Peyer's patch (tissue), 4 donors: ENCODE data around the gene DMBT1. TPM values are rescaled to one million over a fixed set of nuclear protein-coding genes. Genes with fewer than 3 reads are reported as not detected.

ENCODE experiments used
- DNase-seq, 3 donors: peaks; one replicate each; pipeline ENCODE4 v3.0.0-alpha.2; 2017 to 2019
- H3K27ac ChIP-seq, 4 donors: fragments of 200-600 bp; sonication (generic); one replicate each; pipeline ENCODE4 v1.5.1; 2016 to 2019
- H3K27me3 ChIP-seq, 2 donors: fragments of 200-600 bp; sonication (generic); one replicate each; pipeline ENCODE4 v1.5.1; 2019
- H3K36me3 ChIP-seq, 3 donors: fragments of 200-600 bp; sonication (generic); one replicate each; pipeline ENCODE4 v1.5.1; 2016 to 2019
- H3K4me1 ChIP-seq, 4 donors: fragments of 200-600 bp; sonication (generic); one replicate each; pipeline ENCODE4 v1.5.1; 2016 to 2019
- H3K4me3 ChIP-seq, 4 donors: fragments of 200-600 bp; sonication (generic); 1 replicate in 3 of 4; 2 replicates in 1 of 4; pipeline ENCODE4 v1.5.1; 2016 to 2019; ENCODE audit warnings: mild to moderate bottlenecking in 1 of 4
- H3K9me3 ChIP-seq, 4 donors: fragments of 200-600 bp; sonication (generic); one replicate each; pipeline ENCODE4 v1.5.1; 2016 to 2019; ENCODE audit warnings: mild to moderate bottlenecking in 1 of 4
- POLR2A ChIP-seq, 2 donors: fragments of 450-650 bp; IDR thresholded peaks; one replicate each; pipeline ENCODE4 v1.5.1; 2017; ENCODE audit warnings: antibody characterized with exemption in 2 of 2, mild to moderate bottlenecking in 2 of 2, moderate library complexity in 2 of 2
- total RNA-seq, 4 donors: library from RNA; depleted of rRNA; stranded (reverse); fragments of >200 nt; gene quantifications; one replicate each; pipeline ENCODE4 v1.1.0, GENCODE V29; 2016
- TF ChIP-seq, protein P1 (sequence below), 6 experiments: fragments of 450-650 bp in 4 of 6; fragments of 200-600 bp in 2 of 6; sonication (generic) in 1 of 6; IDR thresholded peaks; one replicate each; pipeline ENCODE4 v1.5.1; 2017 to 2019; ENCODE audit warnings: antibody characterized with exemption in 6 of 6, mild to moderate bottlenecking in 3 of 6, moderate library complexity in 1 of 6

DMBT1 gene
- total RNA-seq, 4 donors from 2014 or later = 124 to 653 (median 224) TPM

DNA sequence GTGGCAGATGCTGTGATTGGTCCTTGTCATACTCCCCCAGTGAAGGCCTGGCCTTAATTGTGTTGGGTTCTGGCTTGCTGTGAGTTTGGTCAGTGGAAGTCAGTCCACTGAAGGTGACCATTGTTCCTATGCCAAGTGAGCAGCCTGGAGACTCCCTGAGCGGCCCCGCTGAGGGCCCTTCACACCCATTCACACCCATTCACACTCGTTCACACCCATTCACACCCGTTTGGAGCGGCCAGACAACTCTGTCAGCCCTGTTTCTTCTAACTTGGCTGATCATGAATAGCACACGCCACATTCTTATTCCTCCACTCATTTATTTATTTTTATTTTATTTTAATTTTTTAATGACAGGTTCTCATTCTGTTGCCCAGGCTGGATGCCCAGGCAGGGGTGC is 77.6 kb downstream of the DMBT1 start:
- no peak for TF ChIP-seq POLR2A (IDR thresholded peaks at IDR 0.05)
- TF ChIP-seq, protein P1, sequence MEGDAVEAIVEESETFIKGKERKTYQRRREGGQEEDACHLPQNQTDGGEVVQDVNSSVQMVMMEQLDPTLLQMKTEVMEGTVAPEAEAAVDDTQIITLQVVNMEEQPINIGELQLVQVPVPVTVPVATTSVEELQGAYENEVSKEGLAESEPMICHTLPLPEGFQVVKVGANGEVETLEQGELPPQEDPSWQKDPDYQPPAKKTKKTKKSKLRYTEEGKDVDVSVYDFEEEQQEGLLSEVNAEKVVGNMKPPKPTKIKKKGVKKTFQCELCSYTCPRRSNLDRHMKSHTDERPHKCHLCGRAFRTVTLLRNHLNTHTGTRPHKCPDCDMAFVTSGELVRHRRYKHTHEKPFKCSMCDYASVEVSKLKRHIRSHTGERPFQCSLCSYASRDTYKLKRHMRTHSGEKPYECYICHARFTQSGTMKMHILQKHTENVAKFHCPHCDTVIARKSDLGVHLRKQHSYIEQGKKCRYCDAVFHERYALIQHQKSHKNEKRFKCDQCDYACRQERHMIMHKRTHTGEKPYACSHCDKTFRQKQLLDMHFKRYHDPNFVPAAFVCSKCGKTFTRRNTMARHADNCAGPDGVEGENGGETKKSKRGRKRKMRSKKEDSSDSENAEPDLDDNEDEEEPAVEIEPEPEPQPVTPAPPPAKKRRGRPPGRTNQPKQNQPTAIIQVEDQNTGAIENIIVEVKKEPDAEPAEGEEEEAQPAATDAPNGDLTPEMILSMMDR (IDR thresholded peaks at IDR 0.05) = no peak
- no peaks in the 10 kb centered on the region for H3K4me1 ChIP-seq
- H3K9me3 ChIP-seq = no peaks in the 10 kb centered on the region
- H3K27ac ChIP-seq = no peak overlapping the region
- H3K4me3 ChIP-seq = no peak overlapping the region
- DNase-seq = peak in 2 of 3 donors; percentile 17 to 31
- H3K36me3 ChIP-seq = peaks cover 0 to 8% (median 0%) of the 10 kb centered on the region in 3 donors
- no peaks in the 10 kb centered on the region for H3K27me3 ChIP-seq

DNA sequence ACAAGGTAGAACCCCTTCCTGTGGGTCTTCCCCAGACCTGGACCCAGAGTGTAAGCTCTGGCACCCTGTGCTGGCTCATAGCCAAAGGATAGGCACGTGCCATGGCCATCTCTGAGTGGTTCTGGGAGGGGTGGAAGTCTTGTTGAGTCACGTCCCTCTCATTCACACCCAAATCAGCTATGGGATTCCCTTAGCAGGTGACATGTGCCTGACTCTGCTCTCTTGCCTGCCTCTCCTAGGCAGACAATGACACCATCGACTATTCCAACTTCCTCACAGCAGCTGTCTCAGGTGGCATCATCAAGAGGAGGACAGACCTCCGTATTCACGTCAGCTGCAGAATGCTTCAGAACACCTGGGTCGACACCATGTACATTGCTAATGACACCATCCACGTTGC is 79.2 kb downstream of the DMBT1 start:
- Histone ChIP-seq H3K4me1 (no peaks in the 10 kb centered on the region), H3K27me3 (no peaks in the 10 kb centered on the region), H3K4me3 (no peak overlapping the region), H3K36me3 (peaks cover 0 to 11% (median 0%) of the 10 kb centered on the region in 3 donors), H3K27ac (no peak overlapping the region), H3K9me3 (no peaks in the 10 kb centered on the region)
- peak in 2 of 3 donors; percentile 27 to 35 for DNase-seq
- TF ChIP-seq, protein P1 (IDR thresholded peaks at IDR 0.05) = no peak
- TF ChIP-seq POLR2A (IDR thresholded peaks at IDR 0.05) = no peak

DNA sequence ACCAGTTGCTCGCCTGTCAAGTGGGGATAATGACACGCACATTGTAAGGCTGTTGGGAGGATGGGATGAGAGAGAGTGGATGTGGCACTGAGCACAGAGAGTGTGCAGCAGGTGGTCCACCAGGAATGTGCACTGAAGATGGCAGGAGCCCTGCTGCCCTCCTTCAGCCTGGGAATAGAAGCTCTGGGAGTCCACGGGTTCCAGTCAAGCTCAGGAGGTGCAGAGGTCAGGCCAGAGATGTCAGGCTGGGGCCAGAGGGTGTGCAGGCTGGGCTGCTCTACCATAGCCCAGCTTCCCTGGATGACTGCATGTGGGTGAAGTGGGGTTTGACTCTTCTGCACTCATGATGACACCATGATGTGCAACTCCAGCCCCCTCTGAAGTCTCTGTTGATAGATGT is 80.4 kb downstream of the DMBT1 start:
- H3K27me3 ChIP-seq = no peaks in the 10 kb centered on the region
- TF ChIP-seq POLR2A (IDR thresholded peaks at IDR 0.05) = no peak
- TF ChIP-seq, protein P1 (IDR thresholded peaks at IDR 0.05) = no peak
- H3K9me3 ChIP-seq = no peaks in the 10 kb centered on the region
- no peak overlapping the region for H3K27ac ChIP-seq
- DNase-seq = peak in 2 of 3 donors; percentile 8 to 17
- peaks cover 0 to 11% (median 0%) of the 10 kb centered on the region in 3 donors for H3K36me3 ChIP-seq
- H3K4me1 ChIP-seq = no peaks in the 10 kb centered on the region
- no peak overlapping the region for H3K4me3 ChIP-seq

GRCh38 chr10:122642726-122643605 is 82.4 kb downstream of the DMBT1 start:
- TF ChIP-seq, protein P1 (IDR thresholded peaks at IDR 0.05) = no peak
- no peak for TF ChIP-seq POLR2A (IDR thresholded peaks at IDR 0.05)
- Histone ChIP-seq H3K27me3 (no peaks in the 10 kb centered on the region), H3K36me3 (peaks cover 0 to 11% (median 0%) of the 10 kb centered on the region in 3 donors), H3K27ac (no peak overlapping the region), H3K4me1 (no peaks in the 10 kb centered on the region), H3K4me3 (no peak overlapping the region), H3K9me3 (no peaks in the 10 kb centered on the region)
- peak in 2 of 3 donors; percentile 15 to 27 for DNase-seq

- H3K4me1 ChIP-seq = no peaks in the 10 kb centered on the region
- no peaks in the 10 kb centered on the region for H3K9me3 ChIP-seq
- DNase-seq = peak in 1 of 3 donors; percentile 13
- no peak overlapping the region for H3K27ac ChIP-seq
- no peaks in the 10 kb centered on the region for H3K27me3 ChIP-seq
- TF ChIP-seq, protein P1 (IDR thresholded peaks at IDR 0.05) = no peak
- no peak for TF ChIP-seq POLR2A (IDR thresholded peaks at IDR 0.05)
- H3K36me3 ChIP-seq = peaks cover 0 to 11% (median 0%) of the 10 kb centered on the region in 3 donors
- H3K4me3 ChIP-seq = no peak overlapping the region
Observed at GRCh38 chr10:122643931-122644534, 83.5 kb downstream of the DMBT1 start.
